K562 (cell line): ENCODE measurements around the gene GPR152. TPM values are rescaled to one million over a fixed set of nuclear protein-coding genes. Genes with fewer than 3 reads are reported as not detected.

Experiments used
- CEBPB ChIP-seq: fragments of 450-650 bp; IDR thresholded peaks from 2 replicates; pipeline ENCODE4 v1.6.1; 2016; ENCODE audit warnings: missing genetic modification characterization, missing compliant biosample characterization
- CHD1 ChIP-seq: fragments of 200-600 bp; sonication (generic); IDR thresholded peaks from one replicate; pipeline ENCODE4 v1.6.1; 2012; ENCODE audit warnings: mild to moderate bottlenecking, moderate library complexity, low read length, inconsistent platforms
- CREB1 ChIP-seq, 2 experiments: sonication (generic) in 1 of 2; formaldehyde crosslinking in 1 of 2; IDR thresholded peaks; 2 replicates each; pipeline versions ENCODE4 v1.6.1 to v1.8.0; 2012 to 2022; ENCODE audit warnings: inconsistent platforms in 1 of 2, mild to moderate bottlenecking in 1 of 2, missing genetic modification reagents in 1 of 2, moderate library complexity in 1 of 2
- FOXK2 ChIP-seq, 2 experiments: fragments of 450-650 bp; IDR thresholded peaks in 1 of 2; conservative IDR thresholded peaks in 1 of 2; 2 replicates each; pipeline ENCODE4 v1.6.1; 2016; ENCODE audit warnings: low read depth in 2 of 2, mild to moderate bottlenecking in 1 of 2
- HNRNPLL ChIP-seq: fragments of 200-400 bp; formaldehyde crosslinking; IDR thresholded peaks from 2 replicates; pipeline ENCODE4 v1.6.1; 2017; ENCODE audit warnings: low read length, low read depth, mild to moderate bottlenecking; ENCODE audit not compliant: poor library complexity, severe bottlenecking
- MTA3 ChIP-seq: fragments of 450-650 bp; formaldehyde crosslinking; IDR thresholded peaks from 2 replicates; pipeline ENCODE4 v1.6.1; 2017; ENCODE audit warnings: mild to moderate bottlenecking, borderline replicate concordance
- NFIC ChIP-seq: fragments of 450-650 bp; IDR thresholded peaks from 2 replicates; pipeline ENCODE4 v1.6.1; 2017; ENCODE audit warnings: mild to moderate bottlenecking, inconsistent platforms
- SIX5 ChIP-seq, 2 experiments: IDR thresholded peaks; 2 replicates each; pipeline ENCODE4 v1.6.1; 2011; ENCODE audit warnings: low read length in 2 of 2, borderline replicate concordance in 1 of 2, low read depth in 1 of 2, mild to moderate bottlenecking in 1 of 2, moderate library complexity in 1 of 2; ENCODE audit not compliant: insufficient read depth in 1 of 2
- ZNF699 ChIP-seq: fragments of 250-450 bp; sonication (Bioruptor Pico); IDR thresholded peaks from 2 replicates; pipeline ENCODE4 v1.8.0; 2021; ENCODE audit warnings: mild to moderate bottlenecking, moderate library complexity; ENCODE audit not compliant: insufficient replicate concordance
- polyA plus RNA-seq, 8 experiments: library from polyadenylated mRNA; depleted of rRNA in 4 of 8; stranded (reverse) in 5 of 8; unstranded in 3 of 8; fragments of >200 nt; fragmentation: Nextera tagmentation in 2 of 8; fragmentation: Illumina TruSeq in 1 of 8; extraction: Ambion mirVana in 2 of 8; extraction: Trizol in 1 of 8; gene quantifications; 2 replicates each; pipeline versions ENCODE4 v1.2.1 to v1.2.3, GENCODE V29; 2011 to 2014; ENCODE audit warnings: inconsistent platforms in 1 of 8, missing spikeins in 1 of 8
- total RNA-seq, 7 experiments: library from RNA; depleted of rRNA in 6 of 7; stranded (reverse); fragments of >200 nt in 6 of 7; fragmentation: Illumina TruSeq in 2 of 7; extraction: Trizol in 2 of 7; gene quantifications; 2 replicates each; pipeline versions ENCODE4 v1.2.1 to v1.2.3, GENCODE V29; 2011 to 2021; ENCODE audit warnings: low replicate concordance in 1 of 7
- TF ChIP-seq, protein P1 (sequence below): fragments of 200-800 bp; sonication (Bioruptor generic); IDR thresholded peaks from 2 replicates; pipeline ENCODE4 v1.6.1; 2017; ENCODE audit warnings: missing genetic modification characterization, missing compliant biosample characterization
- TF ChIP-seq, protein P2 (sequence below): fragments of 450-650 bp; IDR thresholded peaks from 2 replicates; pipeline ENCODE4 v1.6.1; 2016; ENCODE audit warnings: borderline replicate concordance
- TF ChIP-seq, protein P3 (sequence below), 2 experiments: fragments of 450-650 bp; IDR thresholded peaks; 2 replicates each; pipeline ENCODE4 v1.6.1; 2018; ENCODE audit warnings: mild to moderate bottlenecking in 2 of 2, low read depth in 1 of 2; ENCODE audit not compliant: partially characterized antibody in 2 of 2
- TF ChIP-seq, protein P4 (sequence below): IDR thresholded peaks from 2 replicates; pipeline ENCODE4 v1.6.1; 2011; ENCODE audit not compliant: insufficient read length; ENCODE audit errors: extremely low read depth

GPR152 gene
- total and polyA plus RNA-seq, 9 of the 15 experiments (the other 6 are each of a cell fraction or from before 2014, with no cell fraction given): not detected

DNA sequence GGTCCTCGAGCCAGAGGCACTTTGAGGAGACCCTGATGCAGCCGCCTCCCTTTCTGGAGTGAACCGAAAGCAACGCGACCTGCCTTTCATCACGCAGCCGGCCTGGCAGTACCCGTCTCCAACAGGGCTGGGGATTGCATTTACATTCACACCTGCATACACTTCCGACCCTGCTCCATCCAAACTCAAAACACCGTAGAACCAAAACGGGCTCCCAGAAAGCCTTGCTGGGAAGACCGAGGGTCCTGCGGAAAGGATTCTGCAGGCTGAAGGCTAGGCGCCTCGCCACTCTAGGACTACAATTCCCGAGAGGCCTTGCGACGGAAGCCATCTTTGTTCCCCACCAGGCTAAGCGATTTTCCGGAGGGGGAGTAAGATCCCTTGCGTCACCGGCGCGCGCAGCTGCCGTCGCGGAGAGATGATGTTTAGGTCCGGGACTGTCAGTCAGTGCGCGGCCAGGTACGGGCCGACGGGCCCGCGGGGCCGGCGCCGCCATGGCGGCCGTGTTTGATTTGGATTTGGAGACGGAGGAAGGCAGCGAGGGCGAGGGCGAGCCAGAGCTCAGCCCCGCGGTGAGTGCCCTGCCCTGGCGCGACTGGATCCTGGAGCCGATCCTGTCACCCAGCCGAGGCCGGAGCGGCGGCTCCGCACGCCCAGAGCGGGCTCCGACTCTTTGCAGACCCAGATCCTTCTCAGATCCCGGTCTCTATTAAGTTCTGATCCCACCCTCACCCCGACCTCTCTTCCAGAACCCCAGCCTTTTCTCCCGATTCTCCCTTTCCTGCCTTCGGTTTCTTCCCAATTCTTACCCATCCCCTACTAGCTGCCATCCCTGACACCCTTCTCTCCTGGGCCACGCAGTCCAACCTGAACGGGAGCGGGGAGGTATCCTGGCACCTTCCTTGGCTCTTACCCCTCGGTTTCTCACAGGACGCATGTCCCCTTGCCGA lies 24.2 kb downstream of the GPR152 start, which contains the start of gene RPS6KB2 (continued):
- TF ChIP-seq, protein P1, sequence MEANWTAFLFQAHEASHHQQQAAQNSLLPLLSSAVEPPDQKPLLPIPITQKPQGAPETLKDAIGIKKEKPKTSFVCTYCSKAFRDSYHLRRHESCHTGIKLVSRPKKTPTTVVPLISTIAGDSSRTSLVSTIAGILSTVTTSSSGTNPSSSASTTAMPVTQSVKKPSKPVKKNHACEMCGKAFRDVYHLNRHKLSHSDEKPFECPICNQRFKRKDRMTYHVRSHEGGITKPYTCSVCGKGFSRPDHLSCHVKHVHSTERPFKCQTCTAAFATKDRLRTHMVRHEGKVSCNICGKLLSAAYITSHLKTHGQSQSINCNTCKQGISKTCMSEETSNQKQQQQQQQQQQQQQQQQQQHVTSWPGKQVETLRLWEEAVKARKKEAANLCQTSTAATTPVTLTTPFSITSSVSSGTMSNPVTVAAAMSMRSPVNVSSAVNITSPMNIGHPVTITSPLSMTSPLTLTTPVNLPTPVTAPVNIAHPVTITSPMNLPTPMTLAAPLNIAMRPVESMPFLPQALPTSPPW (CRISPR knock-in tag): peak; percentile 98
- peak; percentile 100 for TF ChIP-seq CREB1 (IDR thresholded peaks at IDR 0.05)
- TF ChIP-seq CREB1 (CRISPR knock-in tag; IDR thresholded peaks at IDR 0.05): peak; percentile 100
- TF ChIP-seq MTA3: 0 out of 2 replicates have a peak, but pooled peaks have one; percentile 36
- TF ChIP-seq NFIC: 0 out of 2 replicates have a peak, but pooled peaks have one; percentile 12
- TF ChIP-seq FOXK2 (conservative IDR thresholded peaks at IDR 0.05 in 1 of 2, IDR thresholded peaks at IDR 0.05 in 1 of 2; ENCODE audit: low read depth in 2 of 2): peak; percentile 67 to 76; a peak in 3 of 4 replicates
- TF ChIP-seq, protein P2, sequence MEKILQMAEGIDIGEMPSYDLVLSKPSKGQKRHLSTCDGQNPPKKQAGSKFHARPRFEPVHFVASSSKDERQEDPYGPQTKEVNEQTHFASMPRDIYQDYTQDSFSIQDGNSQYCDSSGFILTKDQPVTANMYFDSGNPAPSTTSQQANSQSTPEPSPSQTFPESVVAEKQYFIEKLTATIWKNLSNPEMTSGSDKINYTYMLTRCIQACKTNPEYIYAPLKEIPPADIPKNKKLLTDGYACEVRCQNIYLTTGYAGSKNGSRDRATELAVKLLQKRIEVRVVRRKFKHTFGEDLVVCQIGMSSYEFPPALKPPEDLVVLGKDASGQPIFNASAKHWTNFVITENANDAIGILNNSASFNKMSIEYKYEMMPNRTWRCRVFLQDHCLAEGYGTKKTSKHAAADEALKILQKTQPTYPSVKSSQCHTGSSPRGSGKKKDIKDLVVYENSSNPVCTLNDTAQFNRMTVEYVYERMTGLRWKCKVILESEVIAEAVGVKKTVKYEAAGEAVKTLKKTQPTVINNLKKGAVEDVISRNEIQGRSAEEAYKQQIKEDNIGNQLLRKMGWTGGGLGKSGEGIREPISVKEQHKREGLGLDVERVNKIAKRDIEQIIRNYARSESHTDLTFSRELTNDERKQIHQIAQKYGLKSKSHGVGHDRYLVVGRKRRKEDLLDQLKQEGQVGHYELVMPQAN: peak; percentile 51; the same call in 1 of the 2 replicates
- peak; percentile 47 for TF ChIP-seq CHD1
- TF ChIP-seq HNRNPLL: peak; percentile 78
- TF ChIP-seq ZNF699 (CRISPR knock-in tag): no peak
- TF ChIP-seq CEBPB: peak; percentile 77
- TF ChIP-seq, protein P3, sequence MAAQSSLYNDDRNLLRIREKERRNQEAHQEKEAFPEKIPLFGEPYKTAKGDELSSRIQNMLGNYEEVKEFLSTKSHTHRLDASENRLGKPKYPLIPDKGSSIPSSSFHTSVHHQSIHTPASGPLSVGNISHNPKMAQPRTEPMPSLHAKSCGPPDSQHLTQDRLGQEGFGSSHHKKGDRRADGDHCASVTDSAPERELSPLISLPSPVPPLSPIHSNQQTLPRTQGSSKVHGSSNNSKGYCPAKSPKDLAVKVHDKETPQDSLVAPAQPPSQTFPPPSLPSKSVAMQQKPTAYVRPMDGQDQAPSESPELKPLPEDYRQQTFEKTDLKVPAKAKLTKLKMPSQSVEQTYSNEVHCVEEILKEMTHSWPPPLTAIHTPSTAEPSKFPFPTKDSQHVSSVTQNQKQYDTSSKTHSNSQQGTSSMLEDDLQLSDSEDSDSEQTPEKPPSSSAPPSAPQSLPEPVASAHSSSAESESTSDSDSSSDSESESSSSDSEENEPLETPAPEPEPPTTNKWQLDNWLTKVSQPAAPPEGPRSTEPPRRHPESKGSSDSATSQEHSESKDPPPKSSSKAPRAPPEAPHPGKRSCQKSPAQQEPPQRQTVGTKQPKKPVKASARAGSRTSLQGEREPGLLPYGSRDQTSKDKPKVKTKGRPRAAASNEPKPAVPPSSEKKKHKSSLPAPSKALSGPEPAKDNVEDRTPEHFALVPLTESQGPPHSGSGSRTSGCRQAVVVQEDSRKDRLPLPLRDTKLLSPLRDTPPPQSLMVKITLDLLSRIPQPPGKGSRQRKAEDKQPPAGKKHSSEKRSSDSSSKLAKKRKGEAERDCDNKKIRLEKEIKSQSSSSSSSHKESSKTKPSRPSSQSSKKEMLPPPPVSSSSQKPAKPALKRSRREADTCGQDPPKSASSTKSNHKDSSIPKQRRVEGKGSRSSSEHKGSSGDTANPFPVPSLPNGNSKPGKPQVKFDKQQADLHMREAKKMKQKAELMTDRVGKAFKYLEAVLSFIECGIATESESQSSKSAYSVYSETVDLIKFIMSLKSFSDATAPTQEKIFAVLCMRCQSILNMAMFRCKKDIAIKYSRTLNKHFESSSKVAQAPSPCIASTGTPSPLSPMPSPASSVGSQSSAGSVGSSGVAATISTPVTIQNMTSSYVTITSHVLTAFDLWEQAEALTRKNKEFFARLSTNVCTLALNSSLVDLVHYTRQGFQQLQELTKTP (IDR thresholded peaks at IDR 0.05; ENCODE audit: low read depth in 1 of 2, partially characterized antibody in 2 of 2): peak in 1 of 2 experiments; percentile 95
- TF ChIP-seq, protein P4, sequence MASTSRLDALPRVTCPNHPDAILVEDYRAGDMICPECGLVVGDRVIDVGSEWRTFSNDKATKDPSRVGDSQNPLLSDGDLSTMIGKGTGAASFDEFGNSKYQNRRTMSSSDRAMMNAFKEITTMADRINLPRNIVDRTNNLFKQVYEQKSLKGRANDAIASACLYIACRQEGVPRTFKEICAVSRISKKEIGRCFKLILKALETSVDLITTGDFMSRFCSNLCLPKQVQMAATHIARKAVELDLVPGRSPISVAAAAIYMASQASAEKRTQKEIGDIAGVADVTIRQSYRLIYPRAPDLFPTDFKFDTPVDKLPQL: no peak
- peak; percentile 92 to 94 for TF ChIP-seq SIX5 (IDR thresholded peaks at IDR 0.05; ENCODE audit: borderline replicate concordance in 1 of 2, insufficient read depth in 1 of 2, low read depth in 1 of 2, low read length in 2 of 2)
